Psoas muscle (tissue), 8 donors: ENCODE results near the gene PHACTR4. TPM values are rescaled to one million over a fixed set of nuclear protein-coding genes. Genes with fewer than 3 reads are reported as not detected.
"Not testable (repeated sequence)": the region's sequence is repeated elsewhere in the genome, so short reads cannot be mapped to it uniquely, and the experiment has no call there.

Experiments used
- ATAC-seq, 4 donors: fragments of 200-7000 bp; cut with Tn5 transposase; one replicate each; pipeline ENCODE4 v1.9.1; 2020; ENCODE audit warnings: moderate library complexity in 3 of 4, mild to moderate bottlenecking in 2 of 4
- DNase-seq, 2 donors: peaks; one replicate each; pipeline ENCODE4 v3.0.0-alpha.2; 2020
- H3K27ac ChIP-seq: fragments of 200-600 bp; one replicate; pipeline ENCODE4 v1.8.0; 2022
- H3K27me3 ChIP-seq, 3 donors: fragments of 200-600 bp in 1 of 3; one replicate each; pipeline versions ENCODE4 v1.6.1 to v1.8.0; 2013 to 2022; ENCODE audit warnings: low read length in 2 of 3, mild to moderate bottlenecking in 2 of 3, moderate library complexity in 1 of 3; ENCODE audit not compliant: insufficient read depth in 3 of 3
- H3K36me3 ChIP-seq, 2 donors: fragments of 200-600 bp in 1 of 2; one replicate each; pipeline versions ENCODE4 v1.6.1 to v1.8.0; 2013 to 2022; ENCODE audit warnings: low read depth in 1 of 2, mild to moderate bottlenecking in 1 of 2, moderate library complexity in 1 of 2; ENCODE audit not compliant: insufficient read depth in 1 of 2
- H3K4me1 ChIP-seq: fragments of 200-600 bp; one replicate; pipeline ENCODE4 v1.8.0; 2022
- H3K4me3 ChIP-seq: fragments of 200-600 bp; one replicate; pipeline ENCODE4 v1.8.0; 2022; ENCODE audit warnings: mild to moderate bottlenecking
- H3K9me3 ChIP-seq: fragments of 200-600 bp; one replicate; pipeline ENCODE4 v1.8.0; 2022
- CTCF ChIP-seq: fragments of 200-600 bp; IDR thresholded peaks from one replicate; pipeline ENCODE4 v1.8.0; 2022; ENCODE audit warnings: antibody characterized with exemption
- WGBS, 3 donors: extraction: QIAGEN DNeasy Blood & Tissue Kit; methylation state at CpG; one replicate each; pipeline versions ENCODE4 v1.1.6 to v1.1.7; 2013; 5-methylcytosine and 5-hydroxymethylcytosine counted together
- intact Hi-C, 2 donors: fragments of 100-400 bp; cut with DNase I; formaldehyde crosslinking; loops; one replicate each; pipeline versions ENCODE4 v1.11.0 to v1.14.2; 2022
- polyA plus RNA-seq, 3 donors: library from polyadenylated mRNA; stranded (reverse); fragments of 200-250 nt; gene quantifications; one replicate each; pipeline ENCODE4 v1.2.3, GENCODE V29; 2013
- total RNA-seq, 4 donors: library from RNA; stranded (reverse); fragmentation: NEBNext Ultra II Directional in 2 of 4; extraction: Animal tissue kit (Norgen Biotek cat#: 25700) in 2 of 4; gene quantifications; one replicate each; pipeline versions ENCODE4 v1.2.1 to v1.2.4, GENCODE V29; 2021 to 2023
- donor health status: healthy with polysubstance abuse.
- donor health status: DM: no; HTN: no; CAD: no; lungs with moderate emphysema.
- donor health status: Bipolar disorder and iron deficiency.
- donor health status: healthy.
- donor health status: DM: yes; HTN: yes; CAD: no.
- donor health status: DM: no; HTN: no; CAD: no.
- donor health status: DM: no; HTN: no; CAD: no.
- donor health status: DM: yes; HTN: yes; CAD: no.

The PHACTR4 gene
- total and polyA plus RNA-seq, 7 donors = 11.7 to 41.8 (median 25.1) TPM

DNA sequence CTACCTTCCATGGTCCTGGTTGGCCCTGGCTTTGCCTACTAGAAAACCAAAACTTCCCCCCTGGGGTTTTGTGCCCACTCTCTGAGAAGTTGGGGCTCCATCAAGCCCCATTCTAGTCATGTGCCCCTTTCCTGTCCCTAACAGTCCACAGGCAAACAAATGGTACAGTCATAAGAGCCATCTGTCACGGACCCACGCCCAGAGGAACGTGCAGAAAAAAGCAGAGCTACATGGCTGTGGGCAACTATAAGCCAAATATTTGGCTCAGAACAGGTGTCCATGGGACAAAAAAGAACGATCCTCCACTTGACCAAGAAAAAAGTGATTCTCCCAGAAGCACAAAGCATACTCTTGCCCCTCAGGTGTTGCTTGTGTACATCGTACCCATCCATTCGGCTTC lies 168.7 kb downstream of the PHACTR4 start:
- Histone ChIP-seq H3K36me3 (peaks cover 7 to 45% of the 10 kb centered on the region in 2 donors), H3K27me3 (no peaks in the 10 kb centered on the region), H3K9me3 (no peaks in the 10 kb centered on the region), H3K4me1 (no peaks in the 10 kb centered on the region), H3K4me3 (no peak overlapping the region), H3K27ac (no peak overlapping the region)
- ATAC-seq (no peak), DNase-seq (no peak)
- 65 to 79% (median 71%) methylated on average over 6 of the region's 6 CpGs for WGBS, 3 donors
- TF ChIP-seq CTCF = no peak
- intact Hi-C loops = no loop called here

DNA sequence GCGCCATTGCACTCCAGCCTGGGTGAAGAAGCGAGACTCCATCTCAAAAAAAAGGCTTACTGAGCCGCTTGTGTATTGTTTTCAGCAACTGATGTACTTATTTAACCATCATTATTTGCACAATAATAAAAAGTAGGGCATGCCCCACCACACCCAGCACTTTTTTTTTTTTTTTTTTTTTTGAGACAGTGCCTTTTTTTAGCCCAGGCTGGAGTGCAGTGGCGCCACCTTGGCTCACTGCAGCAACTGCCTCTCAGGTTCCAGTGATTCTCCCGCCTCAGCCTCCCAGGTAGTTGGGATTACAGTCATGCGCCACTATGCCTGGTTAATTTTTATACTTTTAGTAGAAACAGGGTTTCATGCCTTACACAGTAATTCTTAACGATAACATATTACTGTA lies 171.1 kb downstream of the PHACTR4 start:
- no peak for ATAC-seq
- intact Hi-C loops = no loop called here

DNA sequence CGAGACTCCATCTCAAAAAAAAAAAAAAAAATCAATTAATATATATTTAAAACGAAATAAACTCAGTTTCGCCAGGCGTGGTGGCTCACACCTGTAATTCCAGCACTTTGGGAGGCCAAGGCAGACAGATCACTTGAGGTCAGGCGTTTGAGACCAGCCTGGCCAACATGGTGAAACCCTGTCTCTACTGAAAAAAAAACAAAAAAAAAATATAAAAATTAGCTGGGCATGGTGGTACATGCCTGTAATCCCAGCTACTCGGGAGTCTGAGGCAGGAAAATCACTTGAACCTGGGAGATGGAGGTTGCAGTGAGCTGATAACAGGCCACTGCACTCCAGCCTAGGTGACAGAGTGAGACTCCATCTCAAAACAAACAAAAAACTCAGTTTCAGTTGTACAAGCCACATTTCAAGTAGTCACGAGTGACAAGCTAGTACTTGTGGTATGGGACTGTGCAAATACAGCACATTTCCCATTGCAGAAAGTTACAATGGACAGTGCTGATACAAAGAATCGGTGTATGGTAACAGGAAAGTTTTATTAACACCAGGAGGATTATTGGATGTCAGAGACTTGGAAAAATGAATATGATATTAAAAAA lies 172.0 kb downstream of the PHACTR4 start:
- H3K9me3 ChIP-seq, ATAC-seq, H3K4me1 ChIP-seq, H3K4me3 ChIP-seq, H3K27ac ChIP-seq, intact Hi-C loops, H3K27me3 ChIP-seq, DNase-seq: not testable (repeated sequence)
- peaks cover 0 to 19% of the 10 kb centered on the region in 2 donors for H3K36me3 ChIP-seq
- WGBS, 3 donors = 88 to 93% (median 92%) methylated on average over 8 of the region's 8 CpGs

More for the DNA sequence above, 171.1 kb downstream of the PHACTR4 start:
- peaks cover 2 to 28% of the 10 kb centered on the region in 2 donors for H3K36me3 ChIP-seq
- no peaks in the 10 kb centered on the region for H3K4me1 ChIP-seq
- H3K4me3 ChIP-seq = no peak overlapping the region
- WGBS, 3 donors = 76 to 88% (median 79%) methylated on average over 7 of the region's 7 CpGs
- no peak for TF ChIP-seq CTCF
- H3K9me3 ChIP-seq = no peaks in the 10 kb centered on the region
- DNase-seq = no peak
- H3K27ac ChIP-seq = no peak overlapping the region
- H3K27me3 ChIP-seq = no peaks in the 10 kb centered on the region

GRCh38 chr1:28545246-28545628 lies 175.7 kb downstream of the PHACTR4 start:
- ATAC-seq (no peak), DNase-seq (no peak)
- no peak for TF ChIP-seq CTCF
- no peak overlapping the region for H3K27ac ChIP-seq
- WGBS, 3 donors = 89 to 96% (median 93%) methylated on average over 4 of the region's 4 CpGs
- H3K27me3 ChIP-seq = no peaks in the 10 kb centered on the region
- intact Hi-C loops = no loop called here
- no peak overlapping the region for H3K4me3 ChIP-seq
- H3K9me3 ChIP-seq = no peaks in the 10 kb centered on the region
- no peaks in the 10 kb centered on the region for H3K4me1 ChIP-seq
- H3K36me3 ChIP-seq = no peaks in the 10 kb centered on the region

DNA sequence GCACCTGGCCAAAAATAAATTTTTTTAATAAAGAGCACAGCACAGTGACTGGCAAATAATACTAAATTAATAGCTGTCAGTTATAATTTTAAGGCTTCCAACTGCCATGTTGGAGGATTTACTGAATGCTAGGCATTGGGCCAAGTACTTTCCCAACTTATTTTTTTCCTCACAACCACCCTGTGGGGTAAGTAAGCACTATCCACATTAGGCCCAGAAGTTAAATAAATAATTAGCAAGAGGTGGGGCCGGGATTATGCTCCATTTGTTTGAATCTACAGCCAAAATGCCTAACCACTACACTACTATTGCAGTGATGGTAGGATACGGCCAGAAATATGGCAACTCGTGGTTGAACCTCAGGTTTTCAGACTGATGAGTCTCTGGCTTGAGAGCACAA lies 178.8 kb downstream of the PHACTR4 start:
- Histone ChIP-seq H3K9me3 (no peaks in the 10 kb centered on the region), H3K27ac (no peak overlapping the region), H3K36me3 (no peaks in the 10 kb centered on the region), H3K27me3 (no peaks in the 10 kb centered on the region), H3K4me1 (no peaks in the 10 kb centered on the region), H3K4me3 (no peak overlapping the region)
- no peak for ATAC-seq
- intact Hi-C loops = no loop called here
- DNase-seq = no peak
- WGBS, 3 donors = 79 to 90% (median 85%) methylated on average over 3 of the region's 3 CpGs
- no peak for TF ChIP-seq CTCF

Other genes with a start within 250 kb of the PHACTR4 start
- 1 to 10 TPM in 3 of 4 donors, under 1 TPM in 1; 0.92 to 1.4 (median 1.2) TPM for gene PTAFR, start 193.1 kb upstream of the PHACTR4 start, total RNA-seq
- gene PTAFR, start 193.1 kb upstream of the PHACTR4 start, polyA plus RNA-seq = under 1 TPM; 0.31 to 0.90 (median 0.49) TPM
- gene DNAJC8, start 136.7 kb upstream of the PHACTR4 start, total RNA-seq = 10 to 100 TPM; 46.6 to 64.0 (median 53.5) TPM
- gene DNAJC8, start 136.7 kb upstream of the PHACTR4 start, polyA plus RNA-seq = 100 to 1,000 TPM in 1 of 3 donors, 10 to 100 TPM in 2; 67.8 to 116 (median 85.5) TPM
- gene ATP5IF1, start 133.6 kb upstream of the PHACTR4 start, total RNA-seq = 100 to 1,000 TPM; 124 to 295 (median 217) TPM
- gene ATP5IF1, start 133.6 kb upstream of the PHACTR4 start, polyA plus RNA-seq = 100 to 1,000 TPM; 125 to 332 (median 293) TPM
- gene SESN2, start 110.2 kb upstream of the PHACTR4 start, total RNA-seq = 10 to 100 TPM in 3 of 4 donors, 1 to 10 TPM in 1; 8.1 to 25.5 (median 12.2) TPM
- 10 to 100 TPM in 2 of 3 donors, 1 to 10 TPM in 1; 9.1 to 34.9 (median 12.4) TPM for gene SESN2, start 110.2 kb upstream of the PHACTR4 start, polyA plus RNA-seq
- gene MED18, start 40.7 kb upstream of the PHACTR4 start, total RNA-seq = 10 to 100 TPM in 3 of 4 donors, 1 to 10 TPM in 1; 9.8 to 12.5 (median 11.7) TPM
- 10 to 100 TPM in 2 of 3 donors, 1 to 10 TPM in 1; 6.6 to 20.5 (median 17.7) TPM for gene MED18, start 40.7 kb upstream of the PHACTR4 start, polyA plus RNA-seq
- gene RCC1, start 136.3 kb downstream of the PHACTR4 start, total RNA-seq = 10 to 100 TPM in 2 of 4 donors, 1 to 10 TPM in 2; 7.0 to 20.8 (median 9.2) TPM
- 10 to 100 TPM; 14.0 to 81.6 (median 17.4) TPM for gene RCC1, start 136.3 kb downstream of the PHACTR4 start, polyA plus RNA-seq
- 10 to 100 TPM in 3 of 4 donors, 1 to 10 TPM in 1; 7.5 to 17.5 (median 12.2) TPM for gene TRNAU1AP, start 183.3 kb downstream of the PHACTR4 start, total RNA-seq
- 10 to 100 TPM in 2 of 3 donors, 1 to 10 TPM in 1; 7.3 to 12.9 (median 10.8) TPM for gene TRNAU1AP, start 183.3 kb downstream of the PHACTR4 start, polyA plus RNA-seq
- 1 to 10 TPM in 1 of 4 donors, under 1 TPM in 3; 0.32 to 1.3 (median 0.68) TPM for gene RAB42, start 222.5 kb downstream of the PHACTR4 start, total RNA-seq
- under 1 TPM; 0.16 to 0.34 (median 0.21) TPM for gene RAB42, start 222.5 kb downstream of the PHACTR4 start, polyA plus RNA-seq